Peyer's patch (tissue), 4 donors: ENCODE measurements around the gene KCNIP4.

Experiments
- CTCF ChIP-seq, 6 experiments: fragments of 450-650 bp in 4 of 6; fragments of 200-600 bp in 2 of 6; sonication (generic) in 1 of 6; IDR thresholded peaks; one replicate each; pipeline ENCODE4 v1.5.1; 2017 to 2019; ENCODE audit warnings: antibody characterized with exemption in 6 of 6, mild to moderate bottlenecking in 3 of 6, moderate library complexity in 1 of 6
- POLR2A ChIP-seq, 2 donors: fragments of 450-650 bp; IDR thresholded peaks; one replicate each; pipeline ENCODE4 v1.5.1; 2017; ENCODE audit warnings: antibody characterized with exemption in 2 of 2, mild to moderate bottlenecking in 2 of 2, moderate library complexity in 2 of 2

- TF ChIP-seq POLR2A (IDR thresholded peaks at IDR 0.05) = no peak
- no peak for TF ChIP-seq CTCF (IDR thresholded peaks at IDR 0.05)
These were observed 830.3 kb downstream of the KCNIP4 start for GRCh38 chr4:21118301-21118700.
